ENCODE data around the gene ALKBH3. TPM values are rescaled to one million over a fixed set of nuclear protein-coding genes. Genes with fewer than 3 reads are reported as not detected.

Gene ALKBH3
- total and polyA plus RNA-seq, 10 of the 15 experiments (the other 5 are each of a cell fraction or from before 2014, with no cell fraction given), result 22.1 to 50.8 (median 38.5) TPM

GRCh38 chr11:43927070-43927469 is 46.4 kb downstream of the ALKBH3 start:
- H3K79me2 ChIP-seq (ENCODE audit: control insufficient read depth, insufficient read depth, low read length), result no peaks in the 10 kb centered on the region
- ATAC-seq (no peak), FAIRE-seq (no peak), DNase-seq (ENCODE audit: low read depth, low spot score) (no peak)
- ChIA-PET RAD21 (ENCODE audit: unreplicated experiment) (no interaction called here), SMC1A (ENCODE audit: uncharacterized antibody, unreplicated experiment) (interaction anchor here (0.9 kb wide), 1 partner anchor 60 kb away, joined by 3 read pairs; no protein-coding TSS in a partner anchor), POLR2A (no interaction called here), CTCF (no interaction called here)
- H3K9ac ChIP-seq (ENCODE audit: control insufficient read depth, insufficient read depth, low read length), result no peak overlapping the region
- H3K9me3 ChIP-seq (replicated peaks; ENCODE audit: control insufficient read depth, insufficient read depth, low read length), result no peaks in the 10 kb centered on the region
- no peak overlapping the region for H3K27ac ChIP-seq (ENCODE audit: control insufficient read depth, insufficient read depth)
- H3K36me3 ChIP-seq (ENCODE audit: control insufficient read depth in 2 of 2, insufficient read depth in 2 of 2, low read length in 1 of 2), result no peaks in the 10 kb centered on the region
- H4K20me1 ChIP-seq (ENCODE audit: control insufficient read depth, insufficient read depth), result no peaks in the 10 kb centered on the region
- no peaks in the 10 kb centered on the region for H3K4me1 ChIP-seq (ENCODE audit: control insufficient read depth, insufficient read depth, low read length)
- 73% methylated on average over 2 of the region's 2 CpGs for WGBS (ENCODE audit: insufficient coverage, insufficient replicate concordance, low lambda C conversion rate, missing lambda C conversion rate)
- intact Hi-C loops (cut with micrococcal nuclease; ENCODE audit: unreplicated experiment) (no loop called here), in situ Hi-C loops (cut with MboI) (no loop called here)
- TF ChIP-seq ZSCAN29 (IDR thresholded peaks at IDR 0.05), result no peak
- TF ChIP-seq TARDBP (IDR thresholded peaks at IDR 0.05; ENCODE audit: borderline replicate concordance), result no peak
- TF ChIP-seq ZNF217 (IDR thresholded peaks at IDR 0.05), result no peak
- TF ChIP-seq LARP7 (IDR thresholded peaks at IDR 0.05), result no peak
- TF ChIP-seq, protein P1, sequence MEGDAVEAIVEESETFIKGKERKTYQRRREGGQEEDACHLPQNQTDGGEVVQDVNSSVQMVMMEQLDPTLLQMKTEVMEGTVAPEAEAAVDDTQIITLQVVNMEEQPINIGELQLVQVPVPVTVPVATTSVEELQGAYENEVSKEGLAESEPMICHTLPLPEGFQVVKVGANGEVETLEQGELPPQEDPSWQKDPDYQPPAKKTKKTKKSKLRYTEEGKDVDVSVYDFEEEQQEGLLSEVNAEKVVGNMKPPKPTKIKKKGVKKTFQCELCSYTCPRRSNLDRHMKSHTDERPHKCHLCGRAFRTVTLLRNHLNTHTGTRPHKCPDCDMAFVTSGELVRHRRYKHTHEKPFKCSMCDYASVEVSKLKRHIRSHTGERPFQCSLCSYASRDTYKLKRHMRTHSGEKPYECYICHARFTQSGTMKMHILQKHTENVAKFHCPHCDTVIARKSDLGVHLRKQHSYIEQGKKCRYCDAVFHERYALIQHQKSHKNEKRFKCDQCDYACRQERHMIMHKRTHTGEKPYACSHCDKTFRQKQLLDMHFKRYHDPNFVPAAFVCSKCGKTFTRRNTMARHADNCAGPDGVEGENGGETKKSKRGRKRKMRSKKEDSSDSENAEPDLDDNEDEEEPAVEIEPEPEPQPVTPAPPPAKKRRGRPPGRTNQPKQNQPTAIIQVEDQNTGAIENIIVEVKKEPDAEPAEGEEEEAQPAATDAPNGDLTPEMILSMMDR (IDR thresholded peaks at IDR 0.05 in 2 of 3, conservative IDR thresholded peaks at IDR 0.05 in 1 of 3; ENCODE audit: control insufficient read depth in 2 of 3, extremely low read depth in 1 of 3, insufficient read depth in 1 of 3, low read depth in 3 of 3, low read length in 3 of 3), result no peak
- TF ChIP-seq MYC (IDR thresholded peaks at IDR 0.05; ENCODE audit: insufficient read depth, insufficient read length, insufficient replicate concordance, low read length, severe bottlenecking), result no peak
- TF ChIP-seq, protein P2, sequence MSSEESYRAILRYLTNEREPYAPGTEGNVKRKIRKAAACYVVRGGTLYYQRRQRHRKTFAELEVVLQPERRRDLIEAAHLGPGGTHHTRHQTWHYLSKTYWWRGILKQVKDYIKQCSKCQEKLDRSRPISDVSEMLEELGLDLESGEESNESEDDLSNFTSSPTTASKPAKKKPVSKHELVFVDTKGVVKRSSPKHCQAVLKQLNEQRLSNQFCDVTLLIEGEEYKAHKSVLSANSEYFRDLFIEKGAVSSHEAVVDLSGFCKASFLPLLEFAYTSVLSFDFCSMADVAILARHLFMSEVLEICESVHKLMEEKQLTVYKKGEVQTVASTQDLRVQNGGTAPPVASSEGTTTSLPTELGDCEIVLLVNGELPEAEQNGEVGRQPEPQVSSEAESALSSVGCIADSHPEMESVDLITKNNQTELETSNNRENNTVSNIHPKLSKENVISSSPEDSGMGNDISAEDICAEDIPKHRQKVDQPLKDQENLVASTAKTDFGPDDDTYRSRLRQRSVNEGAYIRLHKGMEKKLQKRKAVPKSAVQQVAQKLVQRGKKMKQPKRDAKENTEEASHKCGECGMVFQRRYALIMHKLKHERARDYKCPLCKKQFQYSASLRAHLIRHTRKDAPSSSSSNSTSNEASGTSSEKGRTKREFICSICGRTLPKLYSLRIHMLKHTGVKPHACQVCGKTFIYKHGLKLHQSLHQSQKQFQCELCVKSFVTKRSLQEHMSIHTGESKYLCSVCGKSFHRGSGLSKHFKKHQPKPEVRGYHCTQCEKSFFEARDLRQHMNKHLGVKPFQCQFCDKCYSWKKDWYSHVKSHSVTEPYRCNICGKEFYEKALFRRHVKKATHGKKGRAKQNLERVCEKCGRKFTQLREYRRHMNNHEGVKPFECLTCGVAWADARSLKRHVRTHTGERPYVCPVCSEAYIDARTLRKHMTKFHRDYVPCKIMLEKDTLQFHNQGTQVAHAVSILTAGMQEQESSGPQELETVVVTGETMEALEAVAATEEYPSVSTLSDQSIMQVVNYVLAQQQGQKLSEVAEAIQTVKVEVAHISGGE (CRISPR knock-in tag; IDR thresholded peaks at IDR 0.05), result no peak
- TF ChIP-seq HSF1 (IDR thresholded peaks at IDR 0.05; ENCODE audit: low read depth, low read length), result no peak
- H3K27me3 ChIP-seq (replicated peaks in 1 of 2; ENCODE audit: control insufficient read depth in 2 of 2, insufficient read depth in 2 of 2, low read length in 1 of 2), result no peaks in the 10 kb centered on the region
- H3K4me2 ChIP-seq (ENCODE audit: control insufficient read depth, insufficient read depth), result no peak overlapping the region
- H3K4me3 ChIP-seq, result no peak overlapping the region
- BruUV-seq (replicated peaks), result no TSS peak
- no peak overlapping the region for H2AFZ ChIP-seq (ENCODE audit: control insufficient read depth, low read depth, low read length)

Measured in GM12878 (cell line).